Right lobe of liver (tissue), 6 donors: ENCODE measurements around the gene PDE9A. TPM values are rescaled to one million over a fixed set of nuclear protein-coding genes. Genes with fewer than 3 reads are reported as not detected.

ENCODE experiments used
- ATAC-seq, 4 donors: fragments of 200-7000 bp; cut with Tn5 transposase; one replicate each; pipeline ENCODE4 v1.9.1; 2020; ENCODE audit warnings: mild to moderate bottlenecking in 4 of 4, moderate library complexity in 4 of 4
- DNase-seq, 3 donors: peaks; one replicate each; pipeline ENCODE4 v3.0.0-alpha.2; 2020
- H3K27ac ChIP-seq, 3 donors: fragments of 200-600 bp; one replicate each; pipeline ENCODE4 v1.8.0; 2022
- H3K27me3 ChIP-seq, 2 donors: fragments of 200-600 bp; one replicate each; pipeline ENCODE4 v1.8.0; 2022
- H3K36me3 ChIP-seq, 4 donors: fragments of 200-600 bp; sonication (generic) in 1 of 4; one replicate each; pipeline versions ENCODE4 v1.5.1 to v1.8.0; 2017 to 2022; ENCODE audit warnings: control low read depth in 1 of 4
- H3K4me1 ChIP-seq, 4 donors: fragments of 200-600 bp; sonication (generic) in 1 of 4; one replicate each; pipeline versions ENCODE4 v1.5.1 to v1.8.0; 2017 to 2022; ENCODE audit warnings: control low read depth in 1 of 4
- H3K4me3 ChIP-seq, 3 donors: fragments of 200-600 bp; one replicate each; pipeline ENCODE4 v1.8.0; 2022
- H3K9me3 ChIP-seq, 4 donors: fragments of 200-600 bp; sonication (generic) in 1 of 4; one replicate each; pipeline versions ENCODE4 v1.5.1 to v1.8.0; 2017 to 2022; ENCODE audit warnings: control low read depth in 1 of 4
- CTCF ChIP-seq, 4 donors: fragments of 200-600 bp in 3 of 4; fragments of 450-650 bp in 1 of 4; IDR thresholded peaks; one replicate each; pipeline versions ENCODE4 v1.5.1 to v1.8.0; 2016 to 2022; ENCODE audit warnings: antibody characterized with exemption in 4 of 4, mild to moderate bottlenecking in 2 of 4
- POLR2A ChIP-seq: fragments of 450-650 bp; IDR thresholded peaks from one replicate; pipeline ENCODE4 v1.6.1; 2017; ENCODE audit warnings: antibody characterized with exemption, mild to moderate bottlenecking
- WGBS: methylation state at CpG from one replicate; pipeline ENCODE4 v1.1.6; 2018; ENCODE audit warnings: low coverage, low lambda C conversion rate; ENCODE audit not compliant: insufficient coverage; ENCODE audit errors: missing lambda C conversion rate; 5-methylcytosine and 5-hydroxymethylcytosine counted together
- intact Hi-C, 2 donors: fragments of 100-400 bp; cut with DNase I; formaldehyde crosslinking; loops; one replicate each; pipeline versions ENCODE4 v1.11.2 to v1.14.1; 2022
- long read RNA-seq: library from polyadenylated mRNA; unstranded; transcript quantifications from one replicate; pipeline ENCODE4 v2.0.0, GENCODE V29; 2019
- total RNA-seq, 6 experiments: library from RNA; depleted of rRNA in 2 of 6; stranded (reverse); fragments of >200 nt in 2 of 6; fragmentation: NEBNext Ultra II Directional in 3 of 6; extraction: Animal tissue kit (Norgen Biotek cat#: 25700) in 3 of 6; gene quantifications; one replicate each; pipeline versions ENCODE4 v1.1.0 to v1.2.4, GENCODE V29; 2016 to 2023
- donor health status: DM: no; HTN: yes; CAD: no.
- donor health status: DM: no; HTN: no; CAD: no.
- donor health status: DM: no; HTN: no; CAD: no.
- donor health status: DM: no; HTN: yes; CAD: no.
- donor health status: DM: no; HTN: yes; CAD: no.

Gene PDE9A
- total RNA-seq: 1 to 10 TPM; 1.1 to 5.9 (median 3.3) TPM
- long read RNA-seq: 0 reads

- intact Hi-C loops: loop anchor here (10.0 kb wide), 3 partner anchors 151 to 181 kb away; no protein-coding TSS in a partner anchor
- ATAC-seq (peak in 3 of 4 donors; percentile 13 to 27 (median 16)), DNase-seq (peak in 2 of 3 donors; percentile 37 to 60)
- Histone ChIP-seq H3K4me3 (peak within 1 kb of the TSS; percentile 50 to 56 (median 55)), H3K27me3 (no peaks in the 10 kb centered on the region), H3K36me3 (no peaks in the 10 kb centered on the region), H3K9me3 (no peaks in the 10 kb centered on the region), H3K4me1 (peaks cover 0 to 12% (median 2%) of the 10 kb centered on the region in 4 donors), H3K27ac (peak within 1 kb of the TSS in 1 of 3 donors; percentile 34)
- WGBS: 3% methylated on average over 19 of the region's 91 CpGs
- TF ChIP-seq POLR2A (no peak), CTCF (IDR thresholded peaks at IDR 0.05) (no peak)
Measured at GRCh38 chr21:42653231-42654061, at the start of gene PDE9A. PDE9A (plus strand) TSS chr21:42653621; CDS start chr21:42653815, 194 bp downstream.

GRCh38 chr21:42607102-42607501, 46.3 kb upstream of the PDE9A start:
- H3K27ac ChIP-seq: no peak overlapping the region
- no peaks in the 10 kb centered on the region for H3K27me3 ChIP-seq
- intact Hi-C loops: no loop called here
- H3K9me3 ChIP-seq: no peaks in the 10 kb centered on the region
- no peaks in the 10 kb centered on the region for H3K4me1 ChIP-seq
- 63% methylated on average over 4 of the region's 4 CpGs for WGBS
- DNase-seq (no peak), ATAC-seq (no peak)
- no peak overlapping the region for H3K4me3 ChIP-seq
- no peaks in the 10 kb centered on the region for H3K36me3 ChIP-seq
- TF ChIP-seq CTCF (IDR thresholded peaks at IDR 0.05) (no peak), POLR2A (no peak)

- 77% methylated on average over 5 of the region's 5 CpGs for WGBS
- ATAC-seq: no peak
- Histone ChIP-seq H3K36me3 (no peaks in the 10 kb centered on the region), H3K4me1 (no peaks in the 10 kb centered on the region), H3K4me3 (no peak overlapping the region), H3K27ac (no peak overlapping the region), H3K9me3 (no peaks in the 10 kb centered on the region), H3K27me3 (no peaks in the 10 kb centered on the region)
- no peak for TF ChIP-seq CTCF (IDR thresholded peaks at IDR 0.05)
- no peak for TF ChIP-seq POLR2A
- DNase-seq: no peak
- intact Hi-C loops: no loop called here
Measured at GRCh38 chr21:42607525-42608102, 45.8 kb upstream of the PDE9A start.

GRCh38 chr21:42608446-42608845, 45.0 kb upstream of the PDE9A start:
- TF ChIP-seq POLR2A: no peak
- TF ChIP-seq CTCF (IDR thresholded peaks at IDR 0.05): no peak
- H3K36me3 ChIP-seq: no peaks in the 10 kb centered on the region
- H3K4me1 ChIP-seq: no peaks in the 10 kb centered on the region
- H3K27me3 ChIP-seq: no peaks in the 10 kb centered on the region
- H3K27ac ChIP-seq: no peak overlapping the region
- WGBS: 61% methylated on average over 4 of the region's 4 CpGs
- DNase-seq (no peak), ATAC-seq (no peak)
- intact Hi-C loops: no loop called here
- H3K9me3 ChIP-seq: no peaks in the 10 kb centered on the region
- no peak overlapping the region for H3K4me3 ChIP-seq
